ENCODE data around the gene BCAS3.

BCAS3 gene

DNA sequence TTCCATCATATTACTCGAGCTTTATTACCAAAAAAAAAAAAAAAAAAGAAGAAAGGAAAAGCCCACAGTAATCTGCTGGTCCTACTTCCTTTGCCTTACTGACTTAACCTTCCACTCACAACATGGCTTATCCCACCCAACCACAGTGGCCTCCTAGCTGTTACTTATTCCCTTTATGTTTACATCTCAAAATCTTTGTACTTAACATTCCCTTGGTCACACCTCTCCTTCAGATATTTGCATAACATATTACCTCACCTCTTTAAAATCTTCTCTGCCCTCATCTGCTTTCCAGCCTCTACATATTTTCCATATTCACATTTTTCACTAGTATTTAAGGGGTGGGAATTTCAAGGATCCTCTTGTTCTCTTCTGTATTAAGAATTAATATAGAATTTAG, 395.0 kb downstream of the BCAS3 start:
- no peak for DNase-seq (ENCODE audit: low read depth)

DNA sequence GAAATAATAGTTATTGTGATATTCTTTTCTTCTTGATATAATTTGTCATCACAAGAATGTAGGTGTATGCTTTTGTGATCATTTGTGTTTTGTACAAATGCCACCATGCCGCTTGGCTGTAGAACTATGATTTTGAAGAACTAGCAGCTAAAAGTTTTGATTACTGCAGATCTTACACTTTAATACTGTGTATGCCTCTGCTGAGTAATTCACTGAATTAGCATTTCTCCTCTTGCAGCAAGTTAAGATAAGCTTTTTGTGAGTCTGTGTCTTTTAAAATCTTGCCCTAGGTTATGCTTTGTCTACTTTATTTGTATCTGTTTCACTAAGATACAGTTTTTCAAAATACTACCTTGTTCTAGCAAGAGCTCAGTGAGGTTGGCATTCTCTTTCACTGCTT, 395.5 kb downstream of the BCAS3 start:
- DNase-seq (ENCODE audit: low read depth): no peak

DNA sequence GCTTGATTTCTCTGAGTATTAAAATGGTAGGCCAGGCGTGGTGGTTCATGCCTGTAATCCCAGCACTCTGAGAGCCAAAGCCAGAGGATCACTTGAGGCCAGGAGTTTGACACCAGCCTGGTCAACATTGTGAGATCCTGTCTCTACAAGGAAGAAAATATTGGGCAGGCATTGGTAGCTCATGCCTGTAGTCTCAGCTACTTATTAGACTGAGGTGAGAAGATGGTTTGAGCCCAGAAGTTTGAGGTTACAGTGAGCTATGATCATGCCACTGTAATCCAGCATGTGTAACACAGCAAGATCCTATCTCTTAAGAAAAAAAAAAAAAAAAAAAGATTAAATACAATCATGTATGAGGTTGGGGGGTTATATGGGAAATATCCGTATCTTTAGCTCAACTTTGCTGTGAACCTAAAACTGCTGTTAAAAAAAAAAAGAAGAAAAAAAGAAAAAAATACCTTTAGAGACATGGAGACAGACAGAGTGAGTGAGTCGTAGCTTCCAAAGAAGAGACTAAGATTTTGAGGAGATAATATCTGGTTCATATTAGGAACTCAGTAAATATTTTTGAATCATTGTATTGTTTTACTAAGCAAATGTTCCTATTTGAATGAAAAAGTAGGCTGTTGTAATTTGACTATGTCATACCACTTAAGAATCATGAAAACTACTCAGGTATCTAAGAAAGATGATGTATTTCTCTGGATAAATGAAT, 396.3 kb downstream of the BCAS3 start:
- no peak for DNase-seq (ENCODE audit: low read depth)

DNA sequence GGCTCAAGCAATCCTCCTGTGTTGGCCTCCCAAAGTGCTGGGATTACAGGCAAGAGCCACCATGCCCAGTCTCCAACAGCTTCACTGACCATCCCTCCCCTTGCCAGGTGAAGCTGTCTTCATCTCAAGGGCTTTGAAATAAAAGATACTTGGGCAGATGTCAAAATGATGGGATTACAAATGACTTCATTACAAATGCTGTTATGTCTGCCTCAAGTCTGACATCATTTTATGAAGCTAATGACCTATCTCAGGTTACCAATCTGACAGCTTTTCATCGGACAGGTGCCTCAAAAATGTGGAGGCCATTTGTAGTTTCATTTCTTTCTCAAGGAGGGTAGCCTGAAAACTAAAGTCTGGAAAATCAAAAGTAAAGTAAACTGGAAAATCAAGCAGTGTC, 398.3 kb downstream of the BCAS3 start:
- DNase-seq (ENCODE audit: low read depth): no peak

DNA sequence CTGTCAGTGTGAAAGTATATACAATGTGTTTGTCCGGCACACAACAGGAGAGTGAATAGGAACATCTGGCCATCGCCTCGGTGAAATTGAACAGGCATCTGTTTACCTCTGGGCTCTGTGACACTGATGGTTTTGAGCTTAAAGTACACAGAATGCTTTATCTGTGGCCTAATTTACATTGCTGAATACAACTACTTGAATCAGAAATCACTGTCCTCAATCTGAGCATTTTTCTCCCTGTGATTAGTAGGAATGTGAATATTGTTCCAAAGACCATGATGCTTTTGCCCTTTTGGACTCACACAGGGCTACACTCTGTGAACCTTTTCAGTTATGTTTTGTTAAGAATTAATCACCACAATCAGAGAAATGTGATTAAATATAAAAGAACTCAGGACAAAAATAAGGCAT, 399.0 kb downstream of the BCAS3 start:
- no peak for DNase-seq (ENCODE audit: low read depth)

DNA sequence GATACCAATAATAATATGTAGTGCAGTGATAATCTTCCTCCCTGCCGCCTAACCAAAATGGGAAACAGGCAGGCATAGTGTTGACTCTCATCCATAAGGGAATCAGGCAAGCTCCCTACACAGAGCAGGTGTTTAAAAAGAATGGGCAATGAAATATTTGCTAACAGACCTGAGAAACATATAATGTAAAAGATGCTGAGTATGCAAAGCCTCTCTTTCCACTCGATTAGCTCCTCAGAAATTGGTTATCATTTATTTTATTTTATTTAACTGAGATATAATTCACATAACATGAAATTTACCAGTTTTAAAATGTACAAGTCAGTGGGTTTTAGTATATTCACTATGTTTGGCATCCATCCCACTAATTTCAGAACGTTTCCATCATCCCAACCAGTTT, 404.3 kb downstream of the BCAS3 start:
- DNase-seq (ENCODE audit: low read depth): no peak

DNA sequence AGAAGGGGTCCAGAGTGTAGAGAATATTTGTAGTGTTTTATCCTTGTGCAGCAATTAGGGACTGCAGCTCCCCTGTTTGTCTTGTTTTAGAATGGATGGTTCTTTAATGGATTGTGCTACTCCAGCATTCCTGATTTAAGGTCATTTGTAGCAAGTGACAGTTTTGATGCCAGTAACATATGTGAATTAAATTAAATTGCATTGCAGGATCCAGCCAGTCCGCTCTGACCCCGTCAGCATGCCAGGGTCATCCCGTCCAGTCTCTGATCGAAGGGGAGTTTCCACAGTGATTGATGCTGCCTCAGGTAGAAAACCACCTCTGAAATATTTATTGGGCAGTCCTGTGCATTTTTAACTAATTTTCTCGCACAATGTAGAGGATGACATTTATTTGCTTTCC, 406.6 kb downstream of the BCAS3 start:
- DNase-seq (ENCODE audit: low read depth): no peak

DNA sequence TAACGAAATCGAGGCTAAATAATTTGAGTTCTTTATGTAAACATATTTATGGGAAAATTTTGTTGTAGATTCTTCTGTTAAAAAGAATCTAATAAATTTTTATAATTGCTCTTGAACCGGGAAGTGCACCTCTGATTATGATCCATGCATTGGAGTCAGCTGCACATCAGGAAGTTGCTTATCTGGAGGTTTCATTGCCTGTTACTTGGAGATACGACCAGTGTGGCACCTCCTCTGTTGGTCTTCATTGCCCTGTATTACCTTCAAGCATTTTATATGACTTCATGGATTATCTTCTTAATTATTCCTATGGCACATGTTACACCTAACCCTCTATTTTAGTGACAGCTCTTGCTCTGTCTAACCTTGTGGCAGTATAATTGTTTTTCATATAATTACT, 409.4 kb downstream of the BCAS3 start:
- DNase-seq (ENCODE audit: low read depth): no peak

DNA sequence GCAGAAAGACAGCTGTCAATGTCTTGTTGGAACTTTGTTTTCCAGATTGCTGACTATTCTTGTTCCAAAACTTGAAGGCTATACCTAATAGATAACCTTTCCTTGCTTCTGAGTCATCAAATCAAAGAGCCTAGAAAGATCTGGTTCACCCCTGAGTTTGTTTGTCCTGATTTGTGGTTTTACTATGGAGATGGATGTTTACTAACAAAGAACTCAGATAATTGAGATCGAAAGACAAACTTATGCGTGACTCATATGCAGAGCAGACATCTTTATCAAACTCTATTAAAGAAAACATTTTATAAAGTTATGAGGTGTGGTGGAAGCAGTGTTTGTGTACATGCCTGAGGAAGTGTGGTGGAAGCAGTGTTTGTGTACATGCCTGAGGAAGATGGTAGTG, 410.9 kb downstream of the BCAS3 start:
- no peak for DNase-seq (ENCODE audit: low read depth)

DNA sequence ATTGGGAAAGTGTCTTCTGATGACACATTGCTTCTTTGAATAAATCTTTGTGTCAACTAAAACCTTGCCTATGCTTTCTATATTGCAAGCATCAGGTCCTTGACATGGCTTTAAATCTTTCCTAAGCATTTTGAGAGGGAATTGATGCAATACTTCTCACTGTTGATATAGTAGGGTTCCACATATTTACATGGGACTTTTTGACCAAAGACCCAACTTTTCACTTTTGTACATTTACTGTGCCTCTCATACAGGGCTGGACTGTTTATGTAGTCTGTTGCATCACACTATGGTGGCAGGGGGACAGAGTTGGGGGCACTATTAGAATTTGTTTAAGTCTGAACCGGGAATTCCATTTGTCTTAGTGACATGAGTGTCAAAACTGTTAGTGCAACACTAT, 413.4 kb downstream of the BCAS3 start:
- no peak for DNase-seq (ENCODE audit: low read depth)

DNA sequence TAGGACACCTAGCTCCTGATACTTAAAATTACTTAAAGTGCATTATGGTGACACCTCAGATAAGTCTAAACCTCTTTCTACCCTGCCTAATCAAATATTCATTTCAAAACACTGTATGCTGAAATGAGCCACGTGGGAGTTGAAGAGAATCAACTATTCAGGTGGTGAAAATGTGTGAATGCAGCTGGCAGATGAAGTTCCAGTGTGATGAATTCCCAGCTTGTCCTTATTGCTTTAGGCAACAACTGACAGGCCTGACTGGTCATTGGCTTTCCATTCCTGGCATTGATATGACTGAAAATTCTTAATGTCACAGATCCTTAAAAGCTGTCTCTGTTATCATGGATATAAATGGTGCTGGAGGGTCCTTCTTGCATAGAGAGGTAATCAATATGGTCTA, 420.1 kb downstream of the BCAS3 start:
- DNase-seq (ENCODE audit: low read depth): no peak

DNA sequence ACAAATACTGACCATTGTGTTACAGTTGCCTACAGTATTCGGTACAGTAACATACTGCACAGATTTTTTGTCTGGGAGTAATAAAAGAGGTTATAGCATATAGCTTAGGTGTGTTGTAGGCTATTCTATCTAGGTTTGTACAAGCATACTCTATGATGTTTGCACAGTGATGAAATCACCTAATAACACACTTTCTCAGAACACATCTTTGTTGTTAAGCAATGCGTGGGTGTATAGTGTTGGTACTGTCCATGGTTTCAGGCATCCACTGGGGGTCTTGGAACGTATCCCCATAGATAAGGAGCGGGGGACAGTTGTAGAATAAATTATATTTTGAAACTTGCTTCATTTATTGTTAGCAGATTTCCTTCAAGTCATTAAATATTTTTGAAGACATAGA, 428.7 kb downstream of the BCAS3 start:
- DNase-seq (ENCODE audit: low read depth): no peak

DNA sequence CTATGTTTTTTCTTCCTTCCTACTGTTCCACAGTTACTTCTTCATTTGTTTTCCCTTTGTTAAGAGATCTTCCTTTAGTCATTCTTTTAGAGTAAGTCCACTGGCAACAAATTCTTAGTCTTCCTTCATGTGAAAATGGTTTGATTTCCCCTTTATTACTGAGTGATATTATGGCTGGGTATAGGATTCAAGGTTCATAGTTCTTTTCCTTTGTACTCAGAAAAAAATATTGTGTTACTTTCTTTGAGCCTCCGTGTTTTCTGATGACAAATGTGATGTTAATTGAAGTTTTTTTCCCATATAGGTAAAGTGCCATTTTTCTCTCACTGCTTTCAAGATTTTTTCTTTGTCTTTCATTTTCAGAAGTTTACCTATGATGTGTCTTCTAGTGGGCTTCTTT, 438.9 kb downstream of the BCAS3 start:
- DNase-seq (ENCODE audit: low read depth): no peak

DNA sequence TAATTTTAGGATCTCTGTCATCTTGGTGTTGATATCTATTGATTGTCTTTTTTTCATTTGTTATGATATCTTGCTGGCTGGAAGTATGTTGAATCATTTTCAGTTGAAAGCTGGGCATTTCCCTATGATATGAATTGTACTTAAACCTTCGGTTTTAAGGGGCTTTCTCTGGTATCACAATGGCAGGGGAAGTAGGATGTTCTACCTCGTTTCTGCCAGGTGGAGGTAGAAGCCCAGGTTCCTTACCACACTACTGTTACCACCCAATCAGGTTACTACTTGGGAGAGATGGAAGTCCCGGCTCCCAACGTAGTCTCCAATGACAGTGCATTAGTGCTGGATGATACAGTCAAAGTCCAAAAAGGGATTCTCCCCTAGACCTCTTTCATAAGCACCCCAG, 440.3 kb downstream of the BCAS3 start:
- DNase-seq (ENCODE audit: low read depth): no peak

DNA sequence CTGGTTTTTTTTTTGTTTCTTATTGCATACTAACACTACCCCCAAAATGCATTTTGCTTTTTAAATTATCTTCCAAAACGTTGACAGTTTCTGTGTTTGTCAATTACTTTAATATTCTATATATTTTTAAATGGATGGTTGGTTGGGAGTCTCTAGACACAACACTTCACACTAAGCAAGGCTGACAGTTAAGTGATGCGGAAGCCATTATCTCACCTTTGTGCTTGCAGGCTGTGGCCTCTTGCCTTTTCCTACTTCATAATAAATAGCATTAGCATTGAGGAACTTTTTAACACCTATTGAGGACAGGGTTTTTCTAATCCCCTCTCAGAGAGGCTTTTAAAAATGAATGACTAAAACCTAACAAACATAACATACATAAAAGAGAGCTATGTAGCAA, 441.2 kb downstream of the BCAS3 start:
- DNase-seq (ENCODE audit: low read depth): no peak

DNA sequence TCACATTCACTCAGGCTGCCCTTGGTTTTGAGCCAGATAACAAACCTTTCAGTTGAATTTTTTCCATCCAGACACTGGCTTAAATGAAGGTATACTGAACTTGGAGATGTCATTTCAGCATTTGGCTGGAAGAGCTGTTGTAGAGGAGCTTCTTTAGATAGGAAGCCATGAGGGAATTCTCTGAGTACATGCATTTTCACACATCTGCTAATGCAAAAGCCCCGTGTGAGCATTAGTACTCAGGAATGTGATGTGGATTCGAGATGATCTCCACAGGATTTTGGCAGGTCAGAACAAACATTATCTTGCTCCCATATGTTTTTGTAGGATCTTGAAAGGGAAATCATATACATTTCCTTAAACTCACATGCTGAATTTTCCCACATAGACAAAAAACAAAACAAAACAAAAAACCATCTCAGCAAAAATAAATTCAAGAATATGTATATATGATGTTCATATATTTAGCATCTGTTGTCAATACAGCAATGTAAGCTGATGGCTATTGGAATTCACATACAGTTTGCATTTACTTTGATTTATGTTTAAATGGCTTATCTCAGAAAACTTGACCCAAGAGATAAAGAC, 444.8 kb downstream of the BCAS3 start:
- DNase-seq (ENCODE audit: low read depth): no peak

DNA sequence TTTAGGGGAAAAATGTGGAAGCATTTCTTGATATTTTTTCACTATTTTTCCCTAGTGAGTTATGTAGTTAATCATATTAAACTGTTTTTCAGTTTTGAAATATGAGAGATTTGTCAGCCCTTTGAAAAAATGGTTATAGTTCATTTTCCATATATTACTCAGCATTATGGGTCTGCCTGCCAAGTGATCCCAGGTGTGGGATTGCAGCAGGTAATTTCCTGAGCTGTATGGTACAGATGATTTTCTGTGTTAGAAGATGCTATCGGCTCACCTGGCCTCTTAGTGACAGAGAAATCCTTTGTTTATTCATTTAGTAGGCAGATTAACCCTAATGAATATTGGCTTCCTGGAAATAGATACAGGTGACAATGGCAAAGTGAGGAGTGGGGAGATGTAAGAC, 446.9 kb downstream of the BCAS3 start:
- DNase-seq (ENCODE audit: low read depth): no peak

DNA sequence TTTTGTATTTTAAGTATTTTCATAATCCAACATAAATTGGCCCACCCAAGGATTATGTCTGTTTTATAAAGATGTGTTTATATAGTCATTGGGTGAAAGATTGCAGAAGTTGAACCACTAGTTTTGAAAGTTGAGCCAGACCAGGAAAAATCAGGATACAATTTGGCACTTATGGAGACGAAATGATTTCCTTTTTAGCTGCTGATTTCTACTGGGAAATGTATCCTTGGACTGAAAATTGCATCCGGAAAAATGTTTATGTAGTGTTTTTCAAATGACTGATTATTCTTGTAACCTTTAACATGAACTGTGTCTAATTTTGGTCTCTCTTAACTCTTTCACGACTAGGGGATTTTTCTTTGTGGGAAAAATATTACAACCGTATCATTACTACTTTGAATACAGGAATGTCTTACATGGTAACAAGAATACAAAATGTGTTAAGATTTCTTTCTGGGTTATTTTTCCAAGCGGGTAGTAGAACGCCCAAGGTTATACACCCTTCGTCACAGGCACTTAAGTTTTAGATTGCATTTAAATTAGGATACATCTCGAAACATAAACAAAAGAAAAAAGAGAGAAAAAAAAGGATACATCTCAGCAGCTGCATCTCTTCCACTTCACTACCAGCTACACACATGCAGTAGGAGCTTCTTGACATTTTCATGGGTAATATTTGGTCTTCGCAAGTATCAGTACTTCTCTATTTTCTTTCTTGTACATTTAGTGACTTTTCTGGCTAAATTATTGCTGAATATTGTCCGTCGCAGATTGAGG, 449.0 kb downstream of the BCAS3 start:
- DNase-seq (ENCODE audit: low read depth): no peak

DNA sequence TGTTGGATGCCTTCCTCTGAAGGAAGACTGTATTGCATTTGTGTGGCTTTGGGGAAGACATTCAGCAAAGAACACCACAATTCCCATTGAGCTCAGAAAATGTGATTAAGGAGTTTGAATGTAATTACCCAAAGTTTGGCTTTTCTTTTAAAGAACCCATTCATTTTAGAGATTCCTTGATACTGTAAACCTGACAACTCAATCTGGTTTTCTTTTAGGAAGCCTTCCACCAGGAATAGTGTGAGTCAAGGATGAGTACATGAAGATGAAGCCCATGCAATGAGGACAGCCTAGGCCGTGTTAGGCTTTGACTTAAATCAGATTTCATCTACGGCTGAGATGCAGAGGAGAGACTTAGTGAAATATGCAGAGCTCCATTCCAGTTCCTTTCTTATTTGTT, 450.3 kb downstream of the BCAS3 start:
- DNase-seq (ENCODE audit: low read depth): no peak

DNA sequence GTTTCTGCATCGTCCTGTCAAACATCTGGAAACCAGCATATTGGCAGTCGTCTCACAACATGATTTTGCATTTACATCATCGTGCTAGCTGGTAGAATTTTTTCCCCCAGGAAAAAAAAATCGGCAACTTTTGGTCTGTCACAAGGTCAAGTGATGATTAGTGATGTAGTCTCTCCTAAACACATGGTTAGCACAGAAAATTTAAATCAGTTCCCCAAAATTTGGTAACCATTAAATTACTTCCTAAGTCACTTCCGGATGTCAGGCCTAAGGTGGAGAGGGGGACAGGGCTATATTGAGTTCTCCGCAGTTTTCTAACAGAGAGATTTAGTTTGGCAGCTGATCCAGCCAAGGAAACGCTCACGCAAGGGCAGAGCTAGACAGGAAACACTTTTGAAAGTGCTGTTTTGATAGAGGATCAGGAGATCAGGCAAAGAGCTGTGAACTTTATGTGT, 451.0 kb downstream of the BCAS3 start:
- DNase-seq (ENCODE audit: low read depth): no peak

DNA sequence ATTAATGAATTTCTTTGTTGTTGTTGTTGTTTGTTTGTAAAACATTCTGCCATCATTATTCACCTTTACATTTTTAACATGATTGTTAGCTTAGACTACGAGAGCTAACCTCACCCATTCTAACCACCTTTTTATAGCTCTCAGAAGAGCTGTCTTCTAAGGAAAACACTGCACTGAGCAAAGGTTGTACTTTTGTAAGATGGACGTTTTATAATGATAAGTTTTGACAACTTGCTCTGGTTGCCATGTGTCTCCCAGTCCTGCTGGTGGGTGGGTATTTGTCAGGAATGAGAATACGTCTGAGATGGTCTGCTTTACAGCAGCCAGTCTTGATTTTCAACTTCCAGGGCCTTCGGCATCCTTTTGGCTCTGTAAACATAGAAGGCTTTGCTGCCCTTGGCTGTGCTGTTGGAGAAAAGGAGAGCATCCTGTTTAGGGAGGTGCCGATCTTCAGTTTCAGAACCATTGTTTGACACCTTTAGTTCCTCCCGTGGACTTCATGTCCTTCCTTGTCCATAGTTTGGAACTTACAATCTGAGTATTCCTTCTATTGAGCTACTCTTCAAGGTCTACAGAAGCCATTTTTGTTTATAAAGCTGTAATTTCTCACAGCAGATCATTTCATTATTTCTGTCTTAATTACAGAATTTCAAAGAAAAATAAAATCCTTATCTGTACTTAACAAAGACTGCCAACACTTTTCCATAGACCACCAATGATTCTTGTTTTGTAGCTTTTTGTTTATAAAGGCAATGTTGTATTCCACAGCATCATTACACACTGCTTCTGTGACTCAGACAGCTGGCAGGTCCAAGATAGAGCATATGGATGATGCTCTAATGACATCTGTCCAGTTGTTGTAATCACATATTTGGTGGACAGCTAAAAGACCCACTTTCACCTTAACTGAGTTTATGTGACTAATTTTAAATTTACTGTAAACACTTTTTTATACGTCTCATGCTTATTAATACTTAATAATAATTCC, 451.9 kb downstream of the BCAS3 start:
- DNase-seq (ENCODE audit: low read depth): no peak

DNA sequence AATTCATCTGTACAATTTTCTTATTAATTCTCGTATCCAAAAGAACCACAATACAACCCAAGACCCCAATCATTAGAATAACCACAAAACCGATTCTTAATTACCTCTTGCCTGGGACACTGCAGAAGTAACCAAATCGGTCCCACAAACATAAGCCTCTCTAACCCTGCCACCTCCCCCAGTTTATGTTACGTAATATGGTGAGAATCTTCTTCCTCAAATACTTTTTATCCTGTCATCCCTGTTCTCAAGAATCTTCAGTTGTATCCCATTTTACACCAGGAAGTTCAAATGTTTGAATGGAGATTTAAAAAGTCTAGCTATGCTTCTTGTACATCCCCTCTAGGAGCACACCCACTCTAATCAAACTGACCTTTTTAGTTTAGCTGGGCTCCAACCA, 452.7 kb downstream of the BCAS3 start:
- no peak for DNase-seq (ENCODE audit: low read depth)

All from activated T-helper 9 cell treated with anti-CD3 and anti-CD28 coated beads, Interleukin-2, amount 50 U/mL, for 16 hours (primary cell).